ENCODE results near the gene KCNQ1.
A peak's percentile ranks its signal among the peaks of the same experiment; 100 is the strongest.

Gene KCNQ1

GRCh38 chr11:2425506-2425905 is 19.3 kb upstream of the KCNQ1 start:
- no peak for DNase-seq

GRCh38 chr11:2426221-2426620 is 18.6 kb upstream of the KCNQ1 start:
- no peak for DNase-seq

- DNase-seq: no peak
These were observed 17.8 kb upstream of the KCNQ1 start for GRCh38 chr11:2426826-2427521.

GRCh38 chr11:2427721-2428321 is 17.0 kb upstream of the KCNQ1 start:
- DNase-seq: no peak

GRCh38 chr11:2428322-2428795 is 16.4 kb upstream of the KCNQ1 start:
- peak in 2 of 3 experiments; percentile 42 to 68 for DNase-seq

GRCh38 chr11:2431395-2431794 is 13.4 kb upstream of the KCNQ1 start:
- DNase-seq: no peak

- no peak for DNase-seq
These were observed 12.6 kb upstream of the KCNQ1 start for GRCh38 chr11:2432171-2432621.

GRCh38 chr11:2432628-2433071 is 12.2 kb upstream of the KCNQ1 start:
- DNase-seq: no peak

- no peak for DNase-seq
These were observed 11.5 kb upstream of the KCNQ1 start for GRCh38 chr11:2433106-2433925.

GRCh38 chr11:2434008-2434407 is 10.8 kb upstream of the KCNQ1 start:
- DNase-seq: no peak

GRCh38 chr11:2434506-2435255 is 10.1 kb upstream of the KCNQ1 start:
- no peak for DNase-seq

GRCh38 chr11:2435288-2436012 is 9.4 kb upstream of the KCNQ1 start:
- DNase-seq: no peak

- no peak for DNase-seq
These were observed 8.7 kb upstream of the KCNQ1 start for GRCh38 chr11:2436013-2436520.

GRCh38 chr11:2436521-2437031 is 8.2 kb upstream of the KCNQ1 start:
- no peak for DNase-seq

- DNase-seq: no peak
These were observed 7.3 kb upstream of the KCNQ1 start for GRCh38 chr11:2437516-2437915.

GRCh38 chr11:2439820-2440219 is 5.0 kb upstream of the KCNQ1 start:
- no peak for DNase-seq

GRCh38 chr11:2440646-2441045 is 4.2 kb upstream of the KCNQ1 start:
- no peak for DNase-seq

- DNase-seq: no peak
These were observed 3.6 kb upstream of the KCNQ1 start for GRCh38 chr11:2441171-2441570.

- peak in 1 of 3 experiments; percentile 21 for DNase-seq
These were observed 2.2 kb upstream of the KCNQ1 start for GRCh38 chr11:2442589-2442988.

- DNase-seq: no peak
These were observed 1.4 kb upstream of the KCNQ1 start for GRCh38 chr11:2443406-2443805.
